Osteocyte (in vitro differentiated cells): ENCODE results near the gene MIOX. TPM values are rescaled to one million over a fixed set of nuclear protein-coding genes. Genes with fewer than 3 reads are reported as not detected.

ENCODE experiments used
- DNase-seq: peaks from one replicate; pipeline ENCODE4 v3.0.0; 2021; ENCODE audit warnings: mixed read lengths; ENCODE audit not compliant: unreplicated experiment; ENCODE audit errors: extremely low spot score
- H3K27ac Mint-ChIP-seq: one replicate; pipeline ENCODE4 v1.8.0; 2021; ENCODE audit warnings: mild to moderate bottlenecking, mixed read lengths; ENCODE audit not compliant: unreplicated experiment
- H3K27me3 Mint-ChIP-seq: one replicate; pipeline ENCODE4 v1.8.0; 2021; ENCODE audit warnings: mixed read lengths; ENCODE audit not compliant: unreplicated experiment
- H3K36me3 Mint-ChIP-seq: one replicate; pipeline ENCODE4 v1.8.0; 2021; ENCODE audit warnings: mixed read lengths; ENCODE audit not compliant: unreplicated experiment
- H3K4me1 Mint-ChIP-seq: one replicate; pipeline ENCODE4 v1.8.0; 2021; ENCODE audit warnings: mixed read lengths; ENCODE audit not compliant: unreplicated experiment
- H3K4me3 Mint-ChIP-seq: one replicate; pipeline ENCODE4 v1.8.0; 2021; ENCODE audit warnings: mild to moderate bottlenecking, moderate library complexity, mixed read lengths; ENCODE audit not compliant: unreplicated experiment
- H3K9me3 Mint-ChIP-seq: one replicate; pipeline ENCODE4 v1.8.0; 2021; ENCODE audit warnings: mixed read lengths; ENCODE audit not compliant: unreplicated experiment
- CTCF ChIP-seq: fragments of 200-600 bp; sonication (generic); IDR thresholded peaks from 2 replicates; pipeline ENCODE4 v1.5.0; 2021; ENCODE audit warnings: antibody characterized with exemption, mild to moderate bottlenecking, moderate library complexity
- total RNA-seq: library from RNA; stranded (reverse); gene quantifications from 2 replicates; pipeline ENCODE4 v1.2.1, GENCODE V29; 2021

MIOX gene
- total RNA-seq, 1 donor from 2014 or later, result 1.5 TPM

GRCh38 chr22:50456466-50457234, 30.0 kb upstream of the MIOX start:
- Mint-ChIP-seq H3K36me3 (peaks cover 25% of the 10 kb centered on the region), H3K27me3 (no peaks in the 10 kb centered on the region), H3K4me3 (no peak overlapping the region), H3K4me1 (no peaks in the 10 kb centered on the region), H3K9me3 (no peaks in the 10 kb centered on the region), H3K27ac (no peak overlapping the region)
- peak; percentile 35 for TF ChIP-seq CTCF
- no peak for DNase-seq

- no peaks in the 10 kb centered on the region for H3K9me3 Mint-ChIP-seq
- no peak overlapping the region for H3K4me3 Mint-ChIP-seq
- no peaks in the 10 kb centered on the region for H3K27me3 Mint-ChIP-seq
- no peaks in the 10 kb centered on the region for H3K4me1 Mint-ChIP-seq
- no peak for TF ChIP-seq CTCF
- no peak overlapping the region for H3K27ac Mint-ChIP-seq
- no peak for DNase-seq
- peaks cover 34% of the 10 kb centered on the region for H3K36me3 Mint-ChIP-seq
Observed at GRCh38 chr22:50459016-50459415, 27.6 kb upstream of the MIOX start.

- Mint-ChIP-seq H3K36me3 (peaks cover 31% of the 10 kb centered on the region), H3K4me3 (no peak overlapping the region), H3K9me3 (no peaks in the 10 kb centered on the region), H3K4me1 (no peaks in the 10 kb centered on the region), H3K27ac (no peak overlapping the region), H3K27me3 (no peaks in the 10 kb centered on the region)
- no peak for TF ChIP-seq CTCF
- no peak for DNase-seq
Observed at GRCh38 chr22:50459496-50460140, 27.0 kb upstream of the MIOX start.

- Mint-ChIP-seq H3K4me3 (no peak overlapping the region), H3K36me3 (peaks cover 31% of the 10 kb centered on the region), H3K27me3 (no peaks in the 10 kb centered on the region), H3K27ac (no peak overlapping the region), H3K9me3 (no peaks in the 10 kb centered on the region), H3K4me1 (no peaks in the 10 kb centered on the region)
- TF ChIP-seq CTCF, result no peak
- no peak for DNase-seq
Observed at GRCh38 chr22:50460938-50461337, 25.7 kb upstream of the MIOX start.

- no peak for DNase-seq
- no peak overlapping the region for H3K27ac Mint-ChIP-seq
- peaks cover 36% of the 10 kb centered on the region for H3K36me3 Mint-ChIP-seq
- no peak for TF ChIP-seq CTCF
- H3K9me3 Mint-ChIP-seq, result no peaks in the 10 kb centered on the region
- H3K27me3 Mint-ChIP-seq, result no peaks in the 10 kb centered on the region
- no peaks in the 10 kb centered on the region for H3K4me1 Mint-ChIP-seq
- H3K4me3 Mint-ChIP-seq, result no peak overlapping the region
Observed at GRCh38 chr22:50461536-50461935, 25.1 kb upstream of the MIOX start.
